Lung (tissue), 12 donors: ENCODE measurements around the gene PDE3B. TPM values are rescaled to one million over a fixed set of nuclear protein-coding genes. Genes with fewer than 3 reads are reported as not detected.
"Not testable (repeated sequence)": the region's sequence is repeated elsewhere in the genome, so short reads cannot be mapped to it uniquely, and the experiment has no call there.

Experiments
- ATAC-seq: fragments of 200-7000 bp; cut with Tn5 transposase; one replicate; pipeline ENCODE4 v1.9.1; 2020; ENCODE audit warnings: moderate number of reproducible peaks; ENCODE audit not compliant: insufficient read depth, low FRiP score
- DNase-seq, 3 donors: peaks; one replicate each; pipeline ENCODE4 v3.0.0-alpha.2; 2013 to 2017
- H3K27ac ChIP-seq, 2 donors: one replicate each; pipeline ENCODE4 v1.5.1; 2013; ENCODE audit warnings: mild to moderate bottlenecking in 2 of 2, moderate library complexity in 2 of 2, control low read depth in 1 of 2, inconsistent platforms in 1 of 2, low read depth in 1 of 2, low read length in 1 of 2
- H3K27me3 ChIP-seq, 3 donors: one replicate each; pipeline ENCODE4 v1.5.1; 2013; ENCODE audit warnings: low read length in 2 of 3; ENCODE audit not compliant: control insufficient read depth in 3 of 3, insufficient read depth in 3 of 3
- H3K36me3 ChIP-seq, 4 donors: one replicate each; pipeline ENCODE4 v1.5.1; 2013; ENCODE audit warnings: low read length in 4 of 4, mild to moderate bottlenecking in 1 of 4, moderate library complexity in 1 of 4; ENCODE audit not compliant: control insufficient read depth in 4 of 4, insufficient read depth in 4 of 4
- H3K4me1 ChIP-seq, 5 donors: one replicate each; pipeline ENCODE4 v1.5.1; 2013; ENCODE audit warnings: low read length in 5 of 5, mild to moderate bottlenecking in 2 of 5, moderate library complexity in 1 of 5; ENCODE audit not compliant: control insufficient read depth in 5 of 5, insufficient read depth in 5 of 5
- H3K4me3 ChIP-seq: one replicate; pipeline ENCODE4 v1.5.1; 2013; ENCODE audit warnings: mild to moderate bottlenecking, control low read depth, moderate library complexity
- H3K9ac ChIP-seq, 2 donors: one replicate each; pipeline ENCODE4 v1.5.1; 2013; ENCODE audit warnings: low read length in 2 of 2, control low read depth in 1 of 2; ENCODE audit not compliant: insufficient read depth in 1 of 2
- H3K9me3 ChIP-seq, 4 donors: one replicate each; pipeline ENCODE4 v1.5.1; 2013; ENCODE audit warnings: low read length in 3 of 4, mild to moderate bottlenecking in 1 of 4, moderate library complexity in 1 of 4; ENCODE audit not compliant: control insufficient read depth in 4 of 4, insufficient read depth in 3 of 4
- CTCF ChIP-seq: IDR thresholded peaks from 2 replicates; pipeline ENCODE4 v1.5.1; 2012; ENCODE audit warnings: mild to moderate bottlenecking; ENCODE audit errors: control extremely low read depth, extremely low read depth
- WGBS, 2 donors: extraction: QIAGEN DNeasy Blood & Tissue Kit; methylation state at CpG; one replicate each; pipeline ENCODE4 v1.1.7; 2013; 5-methylcytosine and 5-hydroxymethylcytosine counted together
- polyA plus RNA-seq, 2 donors: library from polyadenylated mRNA; stranded (reverse); fragments of 200-250 nt; gene quantifications; one replicate each; pipeline ENCODE4 v1.2.1, GENCODE V29; 2013
- total RNA-seq, 2 donors: library from RNA; depleted of rRNA in 1 of 2; stranded (reverse); fragments of >200 nt in 1 of 2; gene quantifications; one replicate each; pipeline ENCODE4 v1.2.1, GENCODE V29; 2014 to 2021
- donor health status: control.
- donor health status: control.
- donor health status: Bipolar disorder and iron deficiency.
- donor health status: healthy.
- donor health status: DM: yes; HTN: yes; CAD: no.

PDE3B gene
- total and polyA plus RNA-seq, 4 donors, result 3.3 to 79.2 (median 11.5) TPM

GRCh38 chr11:14873632-14874031 lies 230.0 kb downstream of the PDE3B start:
- TF ChIP-seq CTCF, result no peak
- Histone ChIP-seq H3K9ac (no peak overlapping the region), H3K36me3 (peaks cover 4 to 18% (median 13%) of the 10 kb centered on the region in 4 donors), H3K27ac (no peak overlapping the region), H3K4me1 (no peaks in the 10 kb centered on the region), H3K4me3 (no peak overlapping the region), H3K9me3 (no peaks in the 10 kb centered on the region), H3K27me3 (no peaks in the 10 kb centered on the region)
- ATAC-seq (no peak), DNase-seq (no peak)
- 96% methylated on average over 4 of the region's 4 CpGs for WGBS, 2 donors

DNA sequence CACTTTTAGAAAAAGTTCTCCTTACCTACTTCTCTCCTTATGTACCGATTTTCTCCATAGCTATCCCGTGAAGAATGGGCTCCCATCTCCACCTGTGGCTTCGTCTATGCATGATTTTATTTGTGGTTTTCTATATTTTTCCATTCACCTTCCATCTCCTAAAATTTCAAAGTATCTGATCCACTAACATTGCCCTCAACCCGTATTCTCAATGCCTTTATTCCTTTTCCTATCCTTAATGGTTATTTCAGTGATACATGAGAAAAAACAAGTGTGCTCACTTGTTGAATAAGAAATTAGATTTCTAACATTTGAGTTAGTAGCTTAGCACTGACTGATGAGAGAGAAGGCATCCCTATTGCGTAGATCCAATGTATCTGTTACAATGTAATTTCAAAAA lies 231.6 kb downstream of the PDE3B start:
- TF ChIP-seq CTCF, result no peak
- Histone ChIP-seq H3K9ac (no peak overlapping the region), H3K36me3 (peaks cover 4 to 20% (median 14%) of the 10 kb centered on the region in 4 donors), H3K4me1 (no peaks in the 10 kb centered on the region), H3K4me3 (no peak overlapping the region), H3K27me3 (no peaks in the 10 kb centered on the region), H3K9me3 (no peaks in the 10 kb centered on the region), H3K27ac (no peak overlapping the region)
- WGBS, 2 donors, result 98% methylated on average over 5 of the region's 5 CpGs
- DNase-seq (no peak), ATAC-seq (no peak)

DNA sequence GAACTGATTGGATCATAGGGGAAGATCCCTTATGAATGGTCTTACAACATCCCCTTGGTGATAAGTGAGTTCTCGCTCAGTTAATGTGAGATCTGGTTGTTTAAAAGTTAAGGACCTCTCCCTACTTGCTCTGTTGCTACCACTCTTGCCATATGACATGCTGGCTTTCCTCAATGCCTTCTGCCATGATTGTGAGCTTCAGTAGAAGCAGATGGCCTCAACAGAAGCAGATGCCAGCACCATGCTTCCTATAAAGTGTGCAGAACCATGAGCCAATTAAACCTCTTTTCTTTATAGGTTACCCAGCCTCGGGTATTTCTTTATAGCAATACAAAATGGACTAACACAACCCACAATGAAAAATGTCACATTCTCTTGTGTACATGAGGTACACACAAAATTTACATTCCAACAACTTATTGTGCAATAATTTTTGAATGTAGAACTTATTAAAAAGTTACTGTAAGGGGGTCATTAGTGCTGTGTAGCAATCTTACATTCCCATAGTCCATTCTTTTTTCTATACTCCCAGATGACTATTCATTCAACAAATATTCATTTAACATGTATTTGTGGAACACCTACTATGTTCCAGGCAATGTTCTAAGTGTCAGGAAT lies 238.1 kb downstream of the PDE3B start:
- H3K9ac ChIP-seq, result no peak overlapping the region
- H3K4me1 ChIP-seq, result peaks cover 0 to 7% (median 0%) of the 10 kb centered on the region in 5 donors
- DNase-seq (no peak), ATAC-seq (no peak)
- H3K27ac ChIP-seq, result no peak overlapping the region
- H3K4me3 ChIP-seq, result no peak overlapping the region
- no peaks in the 10 kb centered on the region for H3K9me3 ChIP-seq
- TF ChIP-seq CTCF, result no peak
- 92 to 93% methylated on average over 2 of the region's 2 CpGs for WGBS, 2 donors
- H3K27me3 ChIP-seq, result no peaks in the 10 kb centered on the region
- H3K36me3 ChIP-seq, result peaks cover 4 to 16% (median 9%) of the 10 kb centered on the region in 4 donors

DNA sequence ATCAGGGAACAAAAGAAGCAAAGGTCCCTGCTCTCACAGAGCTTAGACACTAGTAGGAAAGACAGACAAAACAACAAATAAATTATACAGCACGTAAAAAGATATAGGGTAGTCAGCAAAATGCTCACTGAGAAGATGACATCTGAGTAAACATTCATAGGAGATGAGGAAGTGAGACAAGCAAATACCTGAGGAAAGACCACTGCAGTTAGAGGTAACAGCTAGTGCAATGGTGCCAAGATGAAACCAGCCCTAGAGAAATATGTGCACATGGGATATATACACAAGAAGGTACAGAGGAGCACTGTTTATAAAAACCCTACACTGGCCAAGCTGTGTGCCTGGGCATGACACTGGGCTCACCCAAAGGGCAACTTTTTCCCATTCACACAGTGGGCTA lies 238.6 kb downstream of the PDE3B start:
- Histone ChIP-seq H3K27me3 (no peaks in the 10 kb centered on the region), H3K36me3 (peaks cover 4 to 16% (median 9%) of the 10 kb centered on the region in 4 donors), H3K9me3 (no peaks in the 10 kb centered on the region), H3K9ac (no peak overlapping the region), H3K27ac (no peak overlapping the region), H3K4me3 (no peak overlapping the region), H3K4me1 (peaks cover 0 to 7% (median 0%) of the 10 kb centered on the region in 5 donors)
- ATAC-seq (no peak), DNase-seq (no peak)
- TF ChIP-seq CTCF, result no peak
- 94 to 97% methylated on average over 1 of the region's 1 CpG for WGBS, 2 donors

GRCh38 chr11:14883683-14884082 lies 240.1 kb downstream of the PDE3B start:
- DNase-seq, H3K27me3 ChIP-seq, ATAC-seq, H3K4me1 ChIP-seq, H3K27ac ChIP-seq, H3K36me3 ChIP-seq, H3K4me3 ChIP-seq, H3K9ac ChIP-seq, H3K9me3 ChIP-seq: not testable (repeated sequence)
- 100% methylated on average over 1 of the region's 1 CpG for WGBS, 2 donors
